Measurements from ENCODE around the gene ZBTB34. TPM values are rescaled to one million over a fixed set of nuclear protein-coding genes. Genes with fewer than 3 reads are reported as not detected.

The ZBTB34 gene
- total and polyA plus RNA-seq, 9 of the 15 experiments (the other 6 are each of a cell fraction or from before 2014, with no cell fraction given): 2.7 to 15.6 (median 9.8) TPM

DNA sequence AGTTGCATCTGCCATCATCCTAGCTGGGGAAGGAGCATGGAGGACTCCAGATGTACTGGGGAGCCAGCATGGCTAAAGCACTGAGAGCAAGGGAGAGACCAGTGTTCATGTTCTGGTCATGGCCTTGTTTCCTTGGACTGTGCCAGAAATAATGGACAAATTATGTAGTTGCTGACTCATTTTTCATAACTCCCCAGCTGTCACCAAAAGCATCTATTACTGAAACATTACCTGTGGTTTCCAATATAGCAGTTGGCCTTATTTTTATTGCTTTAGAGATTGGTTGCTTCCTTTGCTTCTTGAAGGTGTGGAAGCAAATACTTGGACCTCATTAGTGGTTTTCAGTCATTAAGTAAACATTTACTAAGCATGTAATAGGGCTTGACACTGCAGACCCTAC, 65.4 kb downstream of the ZBTB34 start (continued):
- TF ChIP-seq ZNF133 (CRISPR knock-in tag; IDR thresholded peaks at IDR 0.05) (no peak), GATAD2A (IDR thresholded peaks at IDR 0.05) (no peak)

DNA sequence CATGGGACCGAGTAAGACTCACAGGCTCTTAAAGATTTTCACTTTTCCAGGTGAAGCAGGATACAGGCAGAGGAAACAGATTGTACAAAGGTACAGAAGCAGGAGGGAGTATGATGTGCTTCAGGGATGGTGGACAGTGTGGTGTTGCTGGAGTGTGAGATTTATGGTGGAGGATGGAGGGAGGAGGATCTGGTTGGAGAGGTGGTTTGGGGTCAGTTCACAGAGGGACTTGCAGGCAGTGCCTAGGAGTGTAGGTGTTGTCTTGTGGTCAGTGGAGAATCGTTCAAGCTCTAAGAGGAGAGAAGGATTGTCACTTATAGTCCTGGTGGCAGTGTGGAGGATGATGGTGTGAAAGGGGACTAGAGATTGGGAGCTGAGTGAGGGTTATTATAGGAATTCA, 65.9 kb downstream of the ZBTB34 start:
- Histone ChIP-seq H3K4me3 (no peak overlapping the region), H2AFZ (ENCODE audit: low read depth, low read length) (no peak overlapping the region), H3K9ac (ENCODE audit: insufficient read depth in 1 of 2, low read depth in 2 of 2, low read length in 2 of 2) (no peak overlapping the region), H3K4me2 (ENCODE audit: insufficient read depth, low read length) (no peak overlapping the region), H3K36me3 (ENCODE audit: control insufficient read depth, insufficient read depth, low read length) (no peaks in the 10 kb centered on the region), H3K9me1 (ENCODE audit: control insufficient read depth, insufficient read depth, low read length) (no peaks in the 10 kb centered on the region), H3K9me3 (replicated peaks; ENCODE audit: control insufficient read depth, insufficient read depth, low read depth, low read length) (no peaks in the 10 kb centered on the region), H3K27me3 (ENCODE audit: control insufficient read depth in 2 of 2, insufficient read depth in 2 of 2, low read length in 2 of 2) (peaks cover 17 to 45% of the 10 kb centered on the region in 2 experiments), H4K20me1 (replicated peaks; ENCODE audit: control insufficient read depth, insufficient read depth, low read length) (no peaks in the 10 kb centered on the region; the same call in 1 of the 2 replicates), H3K79me2 (ENCODE audit: control insufficient read depth, insufficient read depth, low read length) (no peaks in the 10 kb centered on the region), H3K27ac (ENCODE audit: extremely low read depth, low read depth, low read length) (no peak overlapping the region), H3K4me1 (replicated peaks in 1 of 2; ENCODE audit: control insufficient read depth in 2 of 2, insufficient read depth in 2 of 2, low read length in 2 of 2) (no peaks in the 10 kb centered on the region)
- DNase-seq (ENCODE audit: extremely low read depth in 1 of 4, low spot score in 3 of 4): no peak
- in situ Hi-C loops (cut with MboI): loop anchor here (25.0 kb wide), 1 partner anchor 986 kb away; the partner anchor contains the start of gene ST6GALNAC4
- ChIA-PET CTCF (ENCODE audit: low intra/inter-chr PET ratio) (no interaction called here), POLR2A (interaction anchor here (0.6 kb wide), 1 partner anchor 13 kb away, joined by 3 read pairs; no protein-coding TSS in a partner anchor)
- intact Hi-C loops (cut with micrococcal nuclease): no loop called here
- BruUV-seq (replicated peaks): no TSS peak
- no peak for FAIRE-seq
- TF ChIP-seq TAF9B (IDR thresholded peaks at IDR 0.05; ENCODE audit: partially characterized antibody) (no peak), PTRF (tag; IDR thresholded peaks at IDR 0.05) (no peak), ESRRA (IDR thresholded peaks at IDR 0.05; ENCODE audit: borderline replicate concordance, low read depth) (no peak)
- ATAC-seq: no peak
- 0% methylated on average over 2 of the region's 2 CpGs for whole genome bisulfite sequencing (ENCODE audit: insufficient coverage, low coverage, missing lambda C conversion rate)

DNA sequence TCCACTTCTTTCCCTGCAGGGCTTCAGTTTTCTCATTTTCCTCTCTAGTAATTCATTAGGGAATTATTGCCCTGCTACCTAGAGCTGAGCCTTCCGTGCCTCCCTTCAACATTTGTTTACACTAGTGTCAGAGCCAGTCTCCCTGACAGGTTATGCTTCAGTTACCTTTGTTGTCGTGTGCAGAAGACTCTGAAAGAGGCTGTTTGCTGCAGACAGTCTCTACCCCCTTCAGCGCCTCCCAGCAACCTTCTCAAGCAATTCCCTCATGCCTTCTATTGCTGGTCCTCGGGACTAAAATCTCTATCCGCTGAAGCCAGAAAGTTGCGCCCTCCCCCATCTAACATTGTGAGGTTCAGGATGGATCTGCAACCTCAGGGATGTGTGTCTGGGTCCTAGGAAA, 67.0 kb downstream of the ZBTB34 start:
- WGBS (ENCODE audit: insufficient coverage, low coverage, missing lambda C conversion rate): 1% methylated on average over 6 of the region's 6 CpGs
- Histone ChIP-seq H4K20me1 (replicated peaks; ENCODE audit: control insufficient read depth, insufficient read depth, low read length) (no peaks in the 10 kb centered on the region; the same call in 1 of the 2 replicates), H3K9me3 (replicated peaks; ENCODE audit: control insufficient read depth, insufficient read depth, low read depth, low read length) (no peaks in the 10 kb centered on the region), H3K4me1 (replicated peaks in 1 of 2; ENCODE audit: control insufficient read depth in 2 of 2, insufficient read depth in 2 of 2, low read length in 2 of 2) (no peaks in the 10 kb centered on the region), H2AFZ (ENCODE audit: low read depth, low read length) (no peak overlapping the region), H3K4me3 (no peak overlapping the region), H3K9me1 (ENCODE audit: control insufficient read depth, insufficient read depth, low read length) (no peaks in the 10 kb centered on the region), H3K27ac (ENCODE audit: extremely low read depth, low read depth, low read length) (no peak overlapping the region), H3K9ac (ENCODE audit: insufficient read depth in 1 of 2, low read depth in 2 of 2, low read length in 2 of 2) (no peak overlapping the region), H3K27me3 (ENCODE audit: control insufficient read depth in 2 of 2, insufficient read depth in 2 of 2, low read length in 2 of 2) (peaks cover 12 to 38% of the 10 kb centered on the region in 2 experiments), H3K4me2 (ENCODE audit: insufficient read depth, low read length) (no peak overlapping the region), H3K79me2 (ENCODE audit: control insufficient read depth, insufficient read depth, low read length) (no peaks in the 10 kb centered on the region), H3K36me3 (ENCODE audit: control insufficient read depth, insufficient read depth, low read length) (no peaks in the 10 kb centered on the region)
- FAIRE-seq: no peak
- DNase-seq (ENCODE audit: extremely low read depth in 1 of 4, low spot score in 3 of 4): no peak
- POLR2A ChIA-PET: no interaction called here
- CTCF ChIA-PET (ENCODE audit: low intra/inter-chr PET ratio): no interaction called here
- no TSS peak for BruUV-seq (replicated peaks)
- intact Hi-C loops (cut with micrococcal nuclease): no loop called here
- no peak for ATAC-seq
- no peak for TF ChIP-seq CEBPB (tag; IDR thresholded peaks at IDR 0.05)
- TF ChIP-seq, protein P1, sequence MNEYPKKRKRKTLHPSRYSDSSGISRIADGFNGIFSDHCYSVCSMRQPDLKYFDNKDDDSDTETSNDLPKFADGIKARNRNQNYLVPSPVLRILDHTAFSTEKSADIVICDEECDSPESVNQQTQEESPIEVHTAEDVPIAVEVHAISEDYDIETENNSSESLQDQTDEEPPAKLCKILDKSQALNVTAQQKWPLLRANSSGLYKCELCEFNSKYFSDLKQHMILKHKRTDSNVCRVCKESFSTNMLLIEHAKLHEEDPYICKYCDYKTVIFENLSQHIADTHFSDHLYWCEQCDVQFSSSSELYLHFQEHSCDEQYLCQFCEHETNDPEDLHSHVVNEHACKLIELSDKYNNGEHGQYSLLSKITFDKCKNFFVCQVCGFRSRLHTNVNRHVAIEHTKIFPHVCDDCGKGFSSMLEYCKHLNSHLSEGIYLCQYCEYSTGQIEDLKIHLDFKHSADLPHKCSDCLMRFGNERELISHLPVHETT (CRISPR knock-in tag; conservative IDR thresholded peaks at IDR 0.05 in 1 of 2, IDR thresholded peaks at IDR 0.05 in 1 of 2): no peak
- in situ Hi-C loops (cut with MboI): loop anchor here (25.0 kb wide), 1 partner anchor 985 kb away; the partner anchor contains the start of gene ST6GALNAC4

All from K562 (cell line).